Measurements from ENCODE around the gene SEMA6B.

Gene SEMA6B

GRCh38 chr19:4502282-4503131 lies 57.0 kb downstream of the SEMA6B start:
- CTCF ChIA-PET, result interaction anchor here (1.3 kb wide), 1 partner anchor 23 kb away, joined by 4 read pairs; no protein-coding TSS in a partner anchor
- POLR2A ChIA-PET, result no interaction called here
- no peak for DNase-seq (ENCODE audit: extremely low spot score)
- no peak for TF ChIP-seq CTCF (IDR thresholded peaks at IDR 0.05; ENCODE audit: control extremely low read depth, extremely low read depth, low read depth, missing control alignments)

DNA sequence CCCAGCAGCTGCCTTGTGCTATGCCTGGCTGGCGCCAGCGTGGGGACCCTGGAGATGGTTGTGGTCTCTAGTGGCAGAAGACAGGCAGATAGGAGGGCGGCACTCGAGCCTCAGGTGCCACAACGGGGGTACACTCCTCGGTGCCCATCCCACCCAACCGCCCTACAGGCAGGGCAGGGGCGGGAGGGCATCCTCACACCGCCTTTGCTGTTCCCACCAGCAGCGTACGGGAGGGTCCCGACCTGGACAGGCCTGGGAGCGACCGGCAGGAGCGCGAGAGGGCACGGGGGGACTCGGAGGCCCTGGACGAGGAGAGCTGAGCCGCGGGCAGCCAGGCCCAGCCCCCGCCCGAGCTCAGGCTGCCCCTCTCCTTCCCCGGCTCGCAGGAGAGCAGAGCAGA lies 57.8 kb downstream of the SEMA6B start:
- no peak for DNase-seq (ENCODE audit: extremely low spot score)
- TF ChIP-seq CTCF (IDR thresholded peaks at IDR 0.05; ENCODE audit: control extremely low read depth, extremely low read depth, low read depth, missing control alignments), result no peak
- CTCF ChIA-PET, result interaction anchor here (1.3 kb wide), 1 partner anchor 24 kb away, joined by 4 read pairs; no protein-coding TSS in a partner anchor
- POLR2A ChIA-PET, result no interaction called here

- POLR2A ChIA-PET, result no interaction called here
- no peak for TF ChIP-seq CTCF (IDR thresholded peaks at IDR 0.05; ENCODE audit: control extremely low read depth, extremely low read depth, low read depth, missing control alignments)
- DNase-seq (ENCODE audit: extremely low spot score), result no peak
- CTCF ChIA-PET, result interaction anchor here (1.3 kb wide), 1 partner anchor 24 kb away, joined by 4 read pairs; no protein-coding TSS in a partner anchor
These were observed 58.5 kb downstream of the SEMA6B start for GRCh38 chr19:4500841-4501591.

DNA sequence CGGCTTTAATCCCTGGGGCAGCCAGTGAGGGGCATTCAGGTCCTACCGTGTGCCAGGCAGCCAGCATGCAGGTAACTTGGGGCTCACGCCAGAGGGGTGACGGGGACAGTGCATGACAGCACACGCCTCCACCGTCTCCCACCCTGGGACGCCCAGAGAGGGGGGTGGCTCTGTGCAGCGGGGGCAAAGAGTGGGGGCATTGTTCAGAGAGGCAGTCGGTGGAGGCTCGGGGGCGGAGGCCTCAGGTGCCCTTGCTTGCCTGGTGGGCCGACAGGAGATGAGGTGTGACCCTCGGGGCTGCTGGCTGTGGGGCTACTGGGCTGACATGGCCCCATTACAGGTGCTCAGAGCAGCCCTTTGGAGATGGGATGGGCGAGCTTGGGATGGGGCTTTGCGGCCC lies 59.6 kb downstream of the SEMA6B start:
- POLR2A ChIA-PET, result no interaction called here
- CTCF ChIA-PET, result interaction anchor here (4.1 kb wide), 1 partner anchor 24 kb away, joined by 15 read pairs; no protein-coding TSS in a partner anchor
- no peak for TF ChIP-seq CTCF (IDR thresholded peaks at IDR 0.05; ENCODE audit: control extremely low read depth, extremely low read depth, low read depth, missing control alignments)

DNA sequence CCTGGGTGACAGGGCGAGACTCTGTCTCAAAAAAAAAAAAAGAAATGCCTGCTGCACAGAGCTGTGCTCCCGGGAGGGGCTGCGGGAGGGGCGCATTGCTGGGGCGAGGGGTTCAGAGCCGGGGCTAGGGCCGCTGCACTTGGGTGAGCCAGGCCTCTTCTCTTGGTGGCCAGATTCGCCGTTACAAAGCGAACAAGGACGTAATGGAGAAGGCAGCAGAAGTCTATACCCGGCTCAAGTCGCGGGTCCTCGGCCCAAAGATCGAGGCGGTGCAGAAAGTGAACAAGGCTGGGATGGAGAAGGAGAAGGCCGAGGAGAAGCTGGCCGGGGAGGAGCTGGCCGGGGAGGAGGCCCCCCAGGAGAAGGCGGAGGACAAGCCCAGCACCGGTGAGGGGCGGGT lies 60.2 kb downstream of the SEMA6B start:
- ChIA-PET POLR2A (no interaction called here), CTCF (interaction anchor here (4.1 kb wide), 1 partner anchor 25 kb away, joined by 15 read pairs; no protein-coding TSS in a partner anchor)
- no peak for TF ChIP-seq CTCF (IDR thresholded peaks at IDR 0.05; ENCODE audit: control extremely low read depth, extremely low read depth, low read depth, missing control alignments)
- DNase-seq (ENCODE audit: extremely low spot score), result no peak

More for the DNA sequence above, 59.6 kb downstream of the SEMA6B start:
- no peak for DNase-seq (ENCODE audit: extremely low spot score)

DNA sequence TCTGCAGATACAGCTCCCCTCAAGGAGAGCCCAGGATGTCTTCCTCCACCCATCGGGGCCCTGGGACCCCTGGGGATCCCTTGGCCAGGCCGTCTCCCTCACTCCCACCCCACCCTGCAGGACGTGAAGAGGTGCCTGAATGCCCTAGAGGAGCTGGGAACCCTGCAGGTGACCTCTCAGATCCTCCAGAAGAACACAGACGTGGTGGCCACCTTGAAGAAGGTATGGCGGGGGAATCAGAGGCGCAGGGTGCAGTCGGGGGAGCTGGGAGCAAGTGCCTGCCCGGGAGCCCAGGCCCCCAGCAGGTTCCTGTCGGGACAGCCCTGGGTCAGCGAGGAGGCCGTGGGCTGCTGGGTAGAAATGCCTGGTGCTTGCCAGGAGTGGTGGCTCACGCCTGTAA lies 60.8 kb downstream of the SEMA6B start:
- ChIA-PET CTCF (interaction anchor here (4.1 kb wide), 1 partner anchor 25 kb away, joined by 15 read pairs; no protein-coding TSS in a partner anchor), POLR2A (no interaction called here)
- DNase-seq (ENCODE audit: extremely low spot score), result no peak
- no peak for TF ChIP-seq CTCF (IDR thresholded peaks at IDR 0.05; ENCODE audit: control extremely low read depth, extremely low read depth, low read depth, missing control alignments)
